RWPE2 (cell line): ENCODE results near the gene COMMD7.
A peak's percentile ranks its signal among the peaks of the same experiment; 100 is the strongest.

Experiments
- ATAC-seq: fragments of 200-7000 bp; cut with Tn5 transposase; 3 replicates; pipeline ENCODE4 v1.9.1; 2021; ENCODE audit warnings: low read depth
- DNase-seq: peaks from one replicate; pipeline ENCODE4 v3.0.0-alpha.2; 2020; ENCODE audit warnings: low spot score
- H3K27ac ChIP-seq: fragments of 450-650 bp; 2 replicates; pipeline ENCODE4 v1.5.1; 2017; ENCODE audit warnings: mild to moderate bottlenecking; ENCODE audit not compliant: poor library complexity, severe bottlenecking
- H3K27me3 ChIP-seq: fragments of 250-450 bp; sonication (Bioruptor Pico); 2 replicates; pipeline ENCODE4 v1.5.1; 2021; ENCODE audit warnings: mild to moderate bottlenecking, moderate library complexity; ENCODE audit not compliant: insufficient read depth, poor library complexity, severe bottlenecking
- H3K36me3 ChIP-seq: fragments of 250-450 bp; sonication (Bioruptor Pico); 2 replicates; pipeline ENCODE4 v1.5.1; 2020; ENCODE audit warnings: low read depth, mild to moderate bottlenecking, moderate library complexity
- H3K4me1 ChIP-seq: fragments of 250-450 bp; sonication (Bioruptor Pico); 2 replicates; pipeline ENCODE4 v1.5.1; 2021; ENCODE audit warnings: mild to moderate bottlenecking, moderate library complexity; ENCODE audit not compliant: insufficient read depth, poor library complexity, severe bottlenecking
- H3K4me3 ChIP-seq: fragments of 250-450 bp; sonication (Bioruptor Pico); 2 replicates; pipeline ENCODE4 v1.5.1; 2021; ENCODE audit warnings: mild to moderate bottlenecking, moderate library complexity; ENCODE audit not compliant: severe bottlenecking
- H3K9me3 ChIP-seq: fragments of 250-450 bp; sonication (Bioruptor Pico); 2 replicates; pipeline ENCODE4 v1.5.1; 2021; ENCODE audit warnings: mild to moderate bottlenecking, moderate library complexity; ENCODE audit not compliant: severe bottlenecking
- CTCF ChIP-seq: fragments of 450-650 bp; IDR thresholded peaks from one replicate; pipeline ENCODE4 v1.5.1; 2017; ENCODE audit warnings: mild to moderate bottlenecking, moderate library complexity; ENCODE audit not compliant: poor library complexity, severe bottlenecking

COMMD7 gene

GRCh38 chr20:32678948-32679347, 64.3 kb downstream of the COMMD7 start:
- H3K9me3 ChIP-seq = no peaks in the 10 kb centered on the region
- H3K4me1 ChIP-seq = peaks cover 21% of the 10 kb centered on the region
- no peak for TF ChIP-seq CTCF
- H3K4me3 ChIP-seq = no peak overlapping the region
- no peak overlapping the region for H3K27ac ChIP-seq
- H3K27me3 ChIP-seq = no peaks in the 10 kb centered on the region
- ATAC-seq (no peak), DNase-seq (no peak)
- no peaks in the 10 kb centered on the region for H3K36me3 ChIP-seq

DNA sequence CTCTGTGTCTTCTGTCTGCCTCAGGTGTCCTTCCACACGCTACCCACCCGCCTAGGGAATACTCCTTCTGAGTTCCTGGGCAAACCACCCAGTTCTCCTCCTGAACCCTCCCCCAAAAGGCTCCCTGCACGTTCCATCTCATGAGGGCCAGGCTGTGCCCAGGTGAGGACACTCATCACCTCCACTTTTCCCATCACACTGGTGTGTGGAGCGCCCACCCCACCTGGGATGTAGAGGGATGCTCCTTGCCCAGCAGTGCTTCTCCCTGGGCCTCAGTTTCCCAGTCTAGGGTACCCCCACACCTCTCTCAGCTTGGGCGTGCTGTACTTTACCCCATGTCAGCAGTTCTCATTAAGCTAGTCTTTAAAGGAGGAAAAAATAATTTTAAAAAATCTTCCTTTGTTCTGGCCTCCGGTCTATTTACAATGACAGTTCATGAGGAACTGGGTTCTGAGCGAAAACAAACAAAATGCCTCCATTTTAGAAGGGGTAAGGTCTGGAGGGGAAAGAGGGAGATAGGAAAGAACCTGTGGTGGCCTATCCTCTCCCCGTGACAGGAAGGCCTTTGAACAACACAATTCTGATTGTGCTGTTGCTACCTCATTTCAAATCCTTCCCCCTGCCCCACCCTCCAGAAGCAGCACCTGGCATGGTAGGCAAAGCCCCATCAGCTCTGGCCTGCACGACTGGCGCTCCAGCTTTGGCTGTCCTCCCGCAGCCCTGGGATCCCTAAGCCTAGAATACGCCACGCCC, 67.9 kb downstream of the COMMD7 start:
- Histone ChIP-seq H3K36me3 (no peaks in the 10 kb centered on the region), H3K27me3 (no peaks in the 10 kb centered on the region), H3K4me1 (peaks cover 9% of the 10 kb centered on the region), H3K27ac (no peak overlapping the region), H3K9me3 (no peaks in the 10 kb centered on the region), H3K4me3 (no peak overlapping the region)
- DNase-seq (no peak), ATAC-seq (no peak)
- TF ChIP-seq CTCF = no peak

GRCh38 chr20:32674362-32674789, 68.9 kb downstream of the COMMD7 start:
- Histone ChIP-seq H3K9me3 (no peaks in the 10 kb centered on the region), H3K36me3 (no peaks in the 10 kb centered on the region), H3K4me1 (peaks cover 9% of the 10 kb centered on the region), H3K4me3 (no peak overlapping the region), H3K27me3 (no peaks in the 10 kb centered on the region), H3K27ac (no peak overlapping the region)
- ATAC-seq (peak; percentile 58), DNase-seq (no peak)
- TF ChIP-seq CTCF = peak; percentile 100

DNA sequence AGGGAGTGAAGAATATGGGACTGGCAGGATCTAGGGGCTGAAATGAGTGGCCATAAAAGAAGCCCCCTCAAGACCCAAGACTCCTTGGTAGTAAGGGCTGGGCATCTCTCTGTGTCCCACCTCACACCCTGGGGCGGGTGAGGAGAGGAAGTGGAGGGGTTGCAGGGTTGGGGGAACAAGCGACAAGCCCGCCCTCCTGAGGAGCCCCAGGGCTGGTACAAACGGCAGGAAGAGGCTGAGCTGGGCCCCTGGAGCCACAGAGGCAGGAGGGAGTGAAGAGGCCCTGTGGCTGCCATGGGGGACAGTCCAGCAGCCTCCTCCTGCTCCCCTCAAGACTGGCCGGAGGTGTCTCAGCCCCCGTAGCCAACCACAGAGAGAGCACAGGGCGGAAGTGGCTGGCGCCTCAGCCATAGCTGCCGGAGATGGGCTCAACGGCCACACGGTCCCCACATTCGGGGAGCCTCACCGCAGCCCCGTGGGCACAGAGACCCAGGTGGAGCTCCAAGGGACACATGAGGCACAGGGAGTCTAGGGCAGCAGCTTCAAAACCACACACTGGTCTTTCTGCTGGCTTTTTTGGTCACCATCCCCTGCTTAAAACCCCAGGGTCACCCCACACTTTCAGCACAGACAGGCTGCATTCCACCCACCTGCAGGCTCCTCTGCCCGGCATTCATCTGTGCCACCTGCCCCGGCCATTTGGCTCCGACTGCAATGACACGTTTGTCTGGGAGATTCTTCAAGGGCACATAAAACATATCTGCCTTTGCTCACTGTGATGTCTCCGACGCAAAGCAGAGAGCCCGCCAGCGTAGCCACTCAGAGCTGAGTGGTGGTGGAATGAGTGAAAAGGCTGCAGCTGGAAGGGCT, 70.0 kb downstream of the COMMD7 start:
- no peaks in the 10 kb centered on the region for H3K9me3 ChIP-seq
- H3K4me1 ChIP-seq = peaks cover 8% of the 10 kb centered on the region
- no peak for TF ChIP-seq CTCF
- H3K4me3 ChIP-seq = no peak overlapping the region
- no peak overlapping the region for H3K27ac ChIP-seq
- no peak for ATAC-seq
- no peaks in the 10 kb centered on the region for H3K27me3 ChIP-seq
- no peaks in the 10 kb centered on the region for H3K36me3 ChIP-seq
- DNase-seq = no peak
